ENCODE measurements around the gene CAPSL. TPM values are rescaled to one million over a fixed set of nuclear protein-coding genes. Genes with fewer than 3 reads are reported as not detected.

Gene CAPSL
- total RNA-seq, 1 donor from 2014 or later, result not detected

DNA sequence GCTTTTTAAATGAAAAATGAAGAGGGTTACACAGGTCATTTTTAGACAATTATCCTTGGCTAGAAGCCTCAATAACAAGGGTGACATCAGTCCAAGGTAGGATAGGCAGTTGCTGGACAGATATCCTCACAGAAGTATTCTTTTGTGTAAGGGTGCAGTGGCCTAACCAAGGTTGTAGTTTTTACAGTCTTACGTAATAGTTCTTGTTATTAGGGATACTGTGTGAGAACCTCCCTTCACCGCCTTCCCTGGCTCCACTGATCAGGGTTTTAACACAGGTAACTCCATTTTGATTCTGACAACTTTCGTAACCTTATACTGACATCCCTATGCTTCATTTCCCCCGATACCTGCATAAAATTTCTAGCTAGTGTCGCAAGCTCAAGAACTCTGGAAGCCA is 8.7 kb upstream of the CAPSL start:
- TF ChIP-seq, protein P1, sequence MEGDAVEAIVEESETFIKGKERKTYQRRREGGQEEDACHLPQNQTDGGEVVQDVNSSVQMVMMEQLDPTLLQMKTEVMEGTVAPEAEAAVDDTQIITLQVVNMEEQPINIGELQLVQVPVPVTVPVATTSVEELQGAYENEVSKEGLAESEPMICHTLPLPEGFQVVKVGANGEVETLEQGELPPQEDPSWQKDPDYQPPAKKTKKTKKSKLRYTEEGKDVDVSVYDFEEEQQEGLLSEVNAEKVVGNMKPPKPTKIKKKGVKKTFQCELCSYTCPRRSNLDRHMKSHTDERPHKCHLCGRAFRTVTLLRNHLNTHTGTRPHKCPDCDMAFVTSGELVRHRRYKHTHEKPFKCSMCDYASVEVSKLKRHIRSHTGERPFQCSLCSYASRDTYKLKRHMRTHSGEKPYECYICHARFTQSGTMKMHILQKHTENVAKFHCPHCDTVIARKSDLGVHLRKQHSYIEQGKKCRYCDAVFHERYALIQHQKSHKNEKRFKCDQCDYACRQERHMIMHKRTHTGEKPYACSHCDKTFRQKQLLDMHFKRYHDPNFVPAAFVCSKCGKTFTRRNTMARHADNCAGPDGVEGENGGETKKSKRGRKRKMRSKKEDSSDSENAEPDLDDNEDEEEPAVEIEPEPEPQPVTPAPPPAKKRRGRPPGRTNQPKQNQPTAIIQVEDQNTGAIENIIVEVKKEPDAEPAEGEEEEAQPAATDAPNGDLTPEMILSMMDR (conservative IDR thresholded peaks at IDR 0.05), result no peak
- no peak for DNase-seq (ENCODE audit: low read depth, low spot score)
- H3K4me1 Mint-ChIP-seq, result peaks cover 4% of the 10 kb centered on the region
- no peak overlapping the region for H3K27ac Mint-ChIP-seq (ENCODE audit: unreplicated experiment)
- no peak overlapping the region for H3K4me3 Mint-ChIP-seq
- H3K36me3 Mint-ChIP-seq (ENCODE audit: low read depth), result no peaks in the 10 kb centered on the region
- peaks cover 7% of the 10 kb centered on the region for H3K9me3 Mint-ChIP-seq
- H3K27me3 Mint-ChIP-seq (ENCODE audit: low read depth), result peaks cover 5% of the 10 kb centered on the region

DNA sequence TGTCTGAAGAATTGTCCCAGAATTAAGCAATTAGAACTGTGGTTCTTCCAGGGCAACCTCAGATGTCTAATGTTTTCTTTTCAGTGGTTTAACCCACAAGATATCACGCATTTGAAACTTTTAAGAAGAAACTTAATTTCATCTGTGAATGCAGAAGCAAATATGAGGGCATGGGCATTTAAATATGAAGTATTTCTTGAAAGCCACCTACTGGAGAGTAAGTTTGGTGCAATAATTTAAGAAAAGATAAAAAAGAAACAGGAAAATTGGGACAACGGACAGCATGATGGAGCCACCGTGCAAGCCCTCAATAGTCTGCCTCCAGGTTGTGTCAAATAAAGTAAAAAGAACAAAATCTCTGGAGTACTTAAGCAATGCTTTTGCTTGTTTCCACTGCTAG is 1.2 kb upstream of the CAPSL start:
- H3K9me3 Mint-ChIP-seq, result no peaks in the 10 kb centered on the region
- TF ChIP-seq, protein P1 (conservative IDR thresholded peaks at IDR 0.05), result peak; percentile 31
- peaks cover 6% of the 10 kb centered on the region for H3K4me1 Mint-ChIP-seq
- no peak for DNase-seq (ENCODE audit: low read depth, low spot score)
- H3K36me3 Mint-ChIP-seq (ENCODE audit: low read depth), result no peaks in the 10 kb centered on the region
- peaks cover 18% of the 10 kb centered on the region for H3K27me3 Mint-ChIP-seq (ENCODE audit: low read depth)
- H3K27ac Mint-ChIP-seq (ENCODE audit: unreplicated experiment), result no peak overlapping the region
- no peak overlapping the region for H3K4me3 Mint-ChIP-seq

DNA sequence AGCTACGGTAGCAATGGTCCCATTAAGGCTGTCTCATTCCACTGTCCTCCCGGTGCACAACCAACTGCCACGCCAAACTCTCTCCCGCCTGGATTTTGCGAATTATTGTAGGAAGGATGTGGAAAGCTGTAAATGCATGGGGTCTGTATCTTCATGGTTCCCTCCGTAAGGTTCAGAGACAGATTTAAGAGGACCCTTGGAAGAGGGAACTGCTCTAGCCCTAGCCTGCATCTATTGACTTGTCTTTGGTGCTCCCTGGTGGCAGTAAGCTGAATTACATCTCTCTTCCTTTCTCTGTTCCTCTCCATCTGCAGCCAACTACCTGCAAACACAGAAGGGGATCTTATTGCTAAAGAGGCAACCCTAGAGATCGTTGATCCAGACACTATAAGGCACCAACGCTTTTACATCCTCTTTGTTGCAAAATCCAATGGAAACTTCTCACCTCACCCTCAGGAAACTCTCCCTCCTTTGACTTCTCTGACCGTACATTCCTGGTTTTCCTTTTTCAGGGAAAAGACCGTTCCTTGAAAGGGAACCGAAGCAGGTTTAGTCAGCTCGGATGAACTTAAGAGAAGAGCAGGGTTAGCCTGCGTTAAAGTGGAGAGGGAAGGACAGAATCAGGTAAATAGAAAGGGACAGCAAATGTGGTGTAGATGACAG is 11.9 kb downstream of the CAPSL start:
- peak; percentile 73 for DNase-seq (ENCODE audit: low read depth, low spot score)
- Mint-ChIP-seq H3K4me1 (peaks cover 13% of the 10 kb centered on the region), H3K9me3 (no peaks in the 10 kb centered on the region), H3K36me3 (ENCODE audit: low read depth) (no peaks in the 10 kb centered on the region), H3K27ac (ENCODE audit: unreplicated experiment) (no peak overlapping the region), H3K27me3 (ENCODE audit: low read depth) (peaks cover 64% of the 10 kb centered on the region), H3K4me3 (no peak overlapping the region)
- TF ChIP-seq, protein P1 (conservative IDR thresholded peaks at IDR 0.05), result peak; percentile 89

DNA sequence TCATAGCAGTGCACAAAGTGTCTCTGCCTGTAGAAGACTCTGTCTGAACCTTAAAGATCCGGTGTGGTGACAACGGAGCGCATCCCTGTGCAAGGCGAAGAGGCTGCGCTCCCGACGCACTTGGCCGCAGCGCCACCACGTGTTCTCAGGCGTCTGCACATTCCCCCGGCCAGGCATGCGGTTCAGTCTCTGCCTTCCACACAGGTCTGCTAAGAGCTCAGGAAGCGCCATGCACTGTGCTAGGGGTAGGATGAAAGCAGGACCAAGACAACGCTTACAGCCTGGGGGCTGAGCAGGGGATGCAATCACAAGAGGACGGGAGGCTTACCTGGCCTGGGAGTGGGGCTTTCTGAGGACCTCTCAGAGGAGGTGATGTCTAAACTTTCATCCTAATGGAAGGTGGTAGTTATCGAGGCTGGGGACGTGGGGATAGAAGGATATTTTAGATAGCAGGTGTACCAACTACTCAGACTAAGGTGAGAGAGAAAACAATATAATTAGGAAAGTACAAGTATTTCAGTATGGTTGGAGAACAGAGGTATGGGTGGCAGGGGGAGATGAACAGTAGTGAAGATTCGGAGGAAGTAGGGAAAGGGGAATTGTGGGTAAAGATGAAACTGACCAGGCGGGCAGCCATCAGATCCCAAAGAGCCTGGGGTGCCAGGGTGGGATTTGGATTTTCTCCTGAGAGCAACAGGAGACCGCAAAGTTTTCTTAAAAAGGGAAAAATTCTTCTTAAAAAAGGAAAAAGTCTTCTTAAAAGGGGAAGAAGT is 13.3 kb downstream of the CAPSL start:
- TF ChIP-seq, protein P1 (conservative IDR thresholded peaks at IDR 0.05), result peak; percentile 74
- Mint-ChIP-seq H3K4me1 (peaks cover 13% of the 10 kb centered on the region), H3K27me3 (ENCODE audit: low read depth) (peaks cover 64% of the 10 kb centered on the region), H3K4me3 (no peak overlapping the region), H3K27ac (ENCODE audit: unreplicated experiment) (no peak overlapping the region), H3K9me3 (no peaks in the 10 kb centered on the region), H3K36me3 (ENCODE audit: low read depth) (no peaks in the 10 kb centered on the region)
- DNase-seq (ENCODE audit: low read depth, low spot score), result peak; percentile 62

DNA sequence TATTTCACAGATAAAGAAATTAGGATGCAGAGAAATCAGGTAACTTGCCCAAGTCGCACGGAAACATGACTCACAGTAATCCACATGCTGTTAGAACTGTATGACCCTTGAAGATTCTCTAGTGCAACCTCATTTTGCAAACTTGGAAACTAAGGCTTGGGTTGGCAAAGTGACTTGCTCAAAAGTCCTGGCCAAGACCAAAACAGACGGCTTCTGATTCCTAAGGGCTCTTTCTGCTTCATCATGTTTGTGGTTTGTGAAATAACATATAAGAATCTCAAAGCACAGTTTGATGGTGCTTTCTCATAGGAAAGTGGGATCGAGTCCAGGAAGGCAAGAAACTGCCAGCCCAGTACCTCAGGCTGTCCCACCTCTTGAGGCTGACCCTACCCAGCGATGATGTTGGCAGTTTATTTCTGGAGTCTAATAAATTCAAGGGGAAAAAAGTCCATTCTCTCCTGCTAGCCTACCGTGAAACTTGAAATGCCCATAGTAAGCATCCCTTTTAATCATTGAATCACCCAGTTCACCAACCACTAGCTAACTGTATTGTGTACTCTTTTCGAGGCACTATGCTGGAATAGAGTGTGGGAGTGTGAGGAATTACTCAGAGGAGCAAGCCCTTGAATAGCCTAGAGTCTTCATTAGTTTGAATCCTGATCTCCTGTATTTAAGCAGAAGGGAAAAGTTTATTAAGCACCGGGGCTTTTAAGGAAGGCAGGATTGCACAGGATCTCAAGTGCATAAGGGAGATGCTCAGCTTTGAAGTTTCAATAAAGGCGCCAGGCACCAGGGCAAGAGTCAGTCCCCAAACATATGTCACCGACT is 14.1 kb downstream of the CAPSL start:
- Mint-ChIP-seq H3K4me3 (no peak overlapping the region), H3K36me3 (ENCODE audit: low read depth) (no peaks in the 10 kb centered on the region), H3K4me1 (peaks cover 13% of the 10 kb centered on the region), H3K9me3 (peaks cover 4% of the 10 kb centered on the region), H3K27ac (ENCODE audit: unreplicated experiment) (no peak overlapping the region), H3K27me3 (ENCODE audit: low read depth) (peaks cover 64% of the 10 kb centered on the region)
- TF ChIP-seq, protein P1 (conservative IDR thresholded peaks at IDR 0.05), result no peak
- DNase-seq (ENCODE audit: low read depth, low spot score), result no peak

Measured in neural crest cell (in vitro differentiated cells).